Measurements from ENCODE around the gene KCTD5.

DNA sequence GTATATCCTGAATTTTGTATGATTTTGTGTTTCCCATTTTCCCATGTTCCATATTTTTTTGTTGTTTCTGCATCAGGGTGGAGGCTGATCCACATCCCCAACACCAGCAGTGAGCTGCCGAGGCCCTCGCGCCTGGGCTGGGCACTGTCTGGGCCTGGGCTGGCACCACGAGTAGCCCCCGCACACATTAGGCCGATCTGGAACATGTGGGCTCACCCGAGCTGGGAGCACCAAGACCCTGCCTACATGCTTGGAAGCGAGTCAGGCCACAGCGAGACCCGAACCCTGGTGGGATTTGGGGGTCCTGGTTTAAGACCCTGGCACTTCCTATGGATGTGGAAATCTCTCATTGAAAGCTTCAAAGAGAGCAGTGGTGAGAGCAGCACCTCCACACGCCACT, 8.5 kb downstream of the KCTD5 start:
- TF ChIP-seq POLR2A (IDR thresholded peaks at IDR 0.05) = no peak
- TF ChIP-seq, protein P1, sequence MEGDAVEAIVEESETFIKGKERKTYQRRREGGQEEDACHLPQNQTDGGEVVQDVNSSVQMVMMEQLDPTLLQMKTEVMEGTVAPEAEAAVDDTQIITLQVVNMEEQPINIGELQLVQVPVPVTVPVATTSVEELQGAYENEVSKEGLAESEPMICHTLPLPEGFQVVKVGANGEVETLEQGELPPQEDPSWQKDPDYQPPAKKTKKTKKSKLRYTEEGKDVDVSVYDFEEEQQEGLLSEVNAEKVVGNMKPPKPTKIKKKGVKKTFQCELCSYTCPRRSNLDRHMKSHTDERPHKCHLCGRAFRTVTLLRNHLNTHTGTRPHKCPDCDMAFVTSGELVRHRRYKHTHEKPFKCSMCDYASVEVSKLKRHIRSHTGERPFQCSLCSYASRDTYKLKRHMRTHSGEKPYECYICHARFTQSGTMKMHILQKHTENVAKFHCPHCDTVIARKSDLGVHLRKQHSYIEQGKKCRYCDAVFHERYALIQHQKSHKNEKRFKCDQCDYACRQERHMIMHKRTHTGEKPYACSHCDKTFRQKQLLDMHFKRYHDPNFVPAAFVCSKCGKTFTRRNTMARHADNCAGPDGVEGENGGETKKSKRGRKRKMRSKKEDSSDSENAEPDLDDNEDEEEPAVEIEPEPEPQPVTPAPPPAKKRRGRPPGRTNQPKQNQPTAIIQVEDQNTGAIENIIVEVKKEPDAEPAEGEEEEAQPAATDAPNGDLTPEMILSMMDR (IDR thresholded peaks at IDR 0.05) = no peak
